ENCODE data around the gene TFEB. TPM values are rescaled to one million over a fixed set of nuclear protein-coding genes. Genes with fewer than 3 reads are reported as not detected.

TFEB gene
- total RNA-seq (2021) (1.8 and 2.8 TPM in 2 replicates), Bru-seq, nascent RNA (percentile 35 among the genes with signal in this experiment), BruChase-seq, experiment 1, labeled RNA remaining after a 2-hour chase (percentile 43 among the genes with signal in this experiment), BruChase-seq, experiment 2, labeled RNA remaining after a 6-hour chase (percentile 43 among the genes with signal in this experiment)
- long read RNA-seq, partial matches to known transcripts, result 0 of 6 reads
- long read RNA-seq, other reads (novel, unspliced or antisense), result 2 of 6 reads

- ChIA-PET CTCF (interaction anchor here (1.6 to 2.0 kb wide), 3 partner anchors 52 to 133 kb away, joined by 4 to 8 read pairs (median 4); partner anchors contain the start of gene TOMM6), POLR2A (ENCODE audit: low non-redundant PET) (no interaction called here)
- Histone ChIP-seq H3K36me3 (ENCODE audit: insufficient read depth, low read length, poor library complexity, severe bottlenecking) (no peaks in the 10 kb centered on the region), H3K4me1 (ENCODE audit: insufficient read depth, low read length, poor library complexity, severe bottlenecking) (peaks cover 26% of the 10 kb centered on the region), H3K4me3 (ENCODE audit: low read depth, low read length, poor library complexity, severe bottlenecking) (peak within 1 kb of the TSS; percentile 74), H3K27me3 (replicated peaks; ENCODE audit: insufficient read depth, low read depth, low read length, poor library complexity) (no peaks in the 10 kb centered on the region), H3K27ac (ENCODE audit: low read depth, low read length, poor library complexity, severe bottlenecking) (peak within 1 kb of the TSS; percentile 54), H3K9me3 (ENCODE audit: low read depth, low read length, poor library complexity, severe bottlenecking) (no peaks in the 10 kb centered on the region)
- TF ChIP-seq CTCF (conservative IDR thresholded peaks at IDR 0.05; ENCODE audit: low read depth, low read length) (peak; percentile 82), EZH2 (IDR thresholded peaks at IDR 0.05; ENCODE audit: borderline replicate concordance, low read depth, low read length, poor library complexity, severe bottlenecking) (no peak)
- BruUV-seq (replicated peaks), result no TSS peak
- intact Hi-C loops (cut with micrococcal nuclease; ENCODE audit: unreplicated experiment), result no loop called here
- peak; percentile 95 for DNase-seq (ENCODE audit: low spot score)
Measured at GRCh38 chr6:41735427-41736185, at the start of gene TFEB. TFEB (minus strand) TSS chr6:41735608; CDS start chr6:41691213, 44,395 bp downstream.

GRCh38 chr6:41784581-41785171 is 49.3 kb upstream of the TFEB start:
- DNase-seq (ENCODE audit: low spot score), result no peak
- Histone ChIP-seq H3K9me3 (ENCODE audit: low read depth, low read length, poor library complexity, severe bottlenecking) (no peaks in the 10 kb centered on the region), H3K27ac (ENCODE audit: low read depth, low read length, poor library complexity, severe bottlenecking) (no peak overlapping the region), H3K36me3 (ENCODE audit: insufficient read depth, low read length, poor library complexity, severe bottlenecking) (peaks cover 9% of the 10 kb centered on the region), H3K27me3 (replicated peaks; ENCODE audit: insufficient read depth, low read depth, low read length, poor library complexity) (no peaks in the 10 kb centered on the region), H3K4me1 (ENCODE audit: insufficient read depth, low read length, poor library complexity, severe bottlenecking) (peaks cover 12% of the 10 kb centered on the region), H3K4me3 (ENCODE audit: low read depth, low read length, poor library complexity, severe bottlenecking) (no peak overlapping the region)
- TF ChIP-seq EZH2 (IDR thresholded peaks at IDR 0.05; ENCODE audit: borderline replicate concordance, low read depth, low read length, poor library complexity, severe bottlenecking), result no peak
- no peak for TF ChIP-seq CTCF (conservative IDR thresholded peaks at IDR 0.05; ENCODE audit: low read depth, low read length)
- POLR2A ChIA-PET (ENCODE audit: low non-redundant PET), result no interaction called here
- no TSS peak for BruUV-seq (replicated peaks)
- CTCF ChIA-PET, result no interaction called here
- intact Hi-C loops (cut with micrococcal nuclease; ENCODE audit: unreplicated experiment), result loop anchor here (5.0 kb wide), 2 partner anchors 153 to 1113 kb away; no protein-coding TSS in a partner anchor

GRCh38 chr6:41783106-41783780 is 47.8 kb upstream of the TFEB start:
- Histone ChIP-seq H3K4me3 (ENCODE audit: low read depth, low read length, poor library complexity, severe bottlenecking) (no peak overlapping the region), H3K9me3 (ENCODE audit: low read depth, low read length, poor library complexity, severe bottlenecking) (no peaks in the 10 kb centered on the region), H3K27me3 (replicated peaks; ENCODE audit: insufficient read depth, low read depth, low read length, poor library complexity) (no peaks in the 10 kb centered on the region), H3K36me3 (ENCODE audit: insufficient read depth, low read length, poor library complexity, severe bottlenecking) (no peaks in the 10 kb centered on the region), H3K27ac (ENCODE audit: low read depth, low read length, poor library complexity, severe bottlenecking) (no peak overlapping the region), H3K4me1 (ENCODE audit: insufficient read depth, low read length, poor library complexity, severe bottlenecking) (peaks cover 22% of the 10 kb centered on the region)
- POLR2A ChIA-PET (ENCODE audit: low non-redundant PET), result no interaction called here
- DNase-seq (ENCODE audit: low spot score), result no peak
- intact Hi-C loops (cut with micrococcal nuclease; ENCODE audit: unreplicated experiment), result no loop called here
- no peak for TF ChIP-seq CTCF (conservative IDR thresholded peaks at IDR 0.05; ENCODE audit: low read depth, low read length)
- no peak for TF ChIP-seq EZH2 (IDR thresholded peaks at IDR 0.05; ENCODE audit: borderline replicate concordance, low read depth, low read length, poor library complexity, severe bottlenecking)
- no TSS peak for BruUV-seq (replicated peaks)
- CTCF ChIA-PET, result no interaction called here
